Panc1 (cell line): ENCODE results near the gene CFC1B. TPM values are rescaled to one million over a fixed set of nuclear protein-coding genes. Genes with fewer than 3 reads are reported as not detected.
"Not testable (repeated sequence)": the region's sequence is repeated elsewhere in the genome, so short reads cannot be mapped to it uniquely, and the experiment has no call there.

Source experiments
- ATAC-seq: fragments of 200-7000 bp; cut with Tn5 transposase; 2 replicates; pipeline ENCODE4 v1.9.1; 2020; ENCODE audit warnings: mild to moderate bottlenecking, moderate library complexity
- BruUV-seq: library from RNA; stranded (reverse); fragments of 400-500 nt; replicated peaks from 2 replicates; lab custom pipeline; 2021; lab: Mats Ljungman, UMichigan
- CTCF ChIA-PET: fragments of 300-600 bp; sonication (Branson Sonifier 250); formaldehyde crosslinking; loops from one replicate; lab custom pipeline; 2022; ENCODE audit warnings: antibody characterized with exemption; lab: Charles Lee
- POLR2A ChIA-PET: fragments of 300-600 bp; sonication (Branson Sonifier 250); formaldehyde crosslinking; loops from one replicate; lab custom pipeline; 2022; ENCODE audit warnings: antibody characterized with exemption; lab: Charles Lee
- DNase-seq: peaks from one replicate; pipeline ENCODE4 v3.0.0-alpha.2; 2010; ENCODE audit warnings: low read depth, low spot score
- H3K27ac ChIP-seq: 2 replicates; pipeline ENCODE4 v1.5.1; 2011; ENCODE audit warnings: mild to moderate bottlenecking, low read length, inconsistent platforms
- H3K27me3 ChIP-seq: fragments of 200-500 bp; sonication (Bioruptor generic); 2 replicates; pipeline ENCODE4 v1.6.0; 2014; ENCODE audit warnings: low read length, inconsistent platforms; ENCODE audit not compliant: control insufficient read depth, insufficient read depth
- H3K36me3 ChIP-seq: fragments of 200-500 bp; sonication (Bioruptor generic); 2 replicates; pipeline ENCODE4 v1.5.1; 2014; ENCODE audit warnings: inconsistent platforms, mild to moderate bottlenecking, low read length, moderate library complexity; ENCODE audit not compliant: control insufficient read depth, insufficient read depth
- H3K4me1 ChIP-seq: 2 replicates; pipeline ENCODE4 v1.5.1; 2011; ENCODE audit warnings: inconsistent platforms, mild to moderate bottlenecking, low read length, moderate library complexity; ENCODE audit not compliant: control insufficient read depth, insufficient read depth
- H3K4me3 ChIP-seq, 2 experiments: 2 replicates each; pipeline ENCODE4 v1.5.1; 2011 to 2012; ENCODE audit warnings: low read depth in 2 of 2, low read length in 2 of 2, mild to moderate bottlenecking in 2 of 2, inconsistent platforms in 1 of 2, moderate library complexity in 1 of 2
- H3K9me3 ChIP-seq: fragments of 200-500 bp; sonication (Bioruptor generic); 2 replicates; pipeline ENCODE4 v1.5.1; 2014; ENCODE audit warnings: low read depth, mild to moderate bottlenecking, inconsistent platforms, low read length, moderate library complexity; ENCODE audit not compliant: control insufficient read depth, insufficient read depth
- in situ Hi-C: cut with HindIII; loops from 2 replicates; pipeline ENCODE4 v1.10.0; 2016; ENCODE audit warnings: low sequenced_read_pairs, low pct_unique_long_range_greater_than_20kb
- intact Hi-C: fragments of 100-400 bp; cut with micrococcal nuclease; formaldehyde crosslinking; loops from one replicate; pipeline ENCODE4 v1.10.0; 2022; ENCODE audit not compliant: unreplicated experiment
- total RNA-seq: library from RNA; stranded (reverse); gene quantifications from one replicate; pipeline ENCODE4 v1.2.1, GENCODE V29; 2021; ENCODE audit not compliant: unreplicated experiment

CFC1B gene
- total RNA-seq, 1 experiment from 2014 or later = not detected

- H3K27ac ChIP-seq, H3K4me1 ChIP-seq, in situ Hi-C loops, DNase-seq, ATAC-seq, H3K36me3 ChIP-seq, H3K4me3 ChIP-seq, CTCF ChIA-PET, BruUV-seq, H3K9me3 ChIP-seq, intact Hi-C loops, POLR2A ChIA-PET, H3K27me3 ChIP-seq: not testable (repeated sequence)
These were observed 1.4 kb downstream of the CFC1B start for GRCh38 chr2:130522390-130522789.

- H3K27ac ChIP-seq, BruUV-seq, ATAC-seq, H3K27me3 ChIP-seq, H3K9me3 ChIP-seq, CTCF ChIA-PET, H3K36me3 ChIP-seq, H3K4me3 ChIP-seq, in situ Hi-C loops, POLR2A ChIA-PET, DNase-seq, intact Hi-C loops, H3K4me1 ChIP-seq: not testable (repeated sequence)
These were observed 6.4 kb downstream of the CFC1B start for GRCh38 chr2:130527365-130527967.

- POLR2A ChIA-PET, H3K9me3 ChIP-seq, H3K4me3 ChIP-seq, H3K36me3 ChIP-seq, DNase-seq, H3K27me3 ChIP-seq, H3K4me1 ChIP-seq, in situ Hi-C loops, ATAC-seq, CTCF ChIA-PET, intact Hi-C loops, H3K27ac ChIP-seq, BruUV-seq: not testable (repeated sequence)
These were observed 8.5 kb downstream of the CFC1B start for GRCh38 chr2:130529545-130529944.

- BruUV-seq, H3K27ac ChIP-seq, POLR2A ChIA-PET, H3K27me3 ChIP-seq, H3K4me3 ChIP-seq, H3K9me3 ChIP-seq, H3K36me3 ChIP-seq, in situ Hi-C loops, H3K4me1 ChIP-seq, intact Hi-C loops, DNase-seq, CTCF ChIA-PET: not testable (repeated sequence)
- ATAC-seq = peak; percentile 62; the same call in 1 of the 2 replicates
These were observed 9.2 kb downstream of the CFC1B start for GRCh38 chr2:130530212-130530611.

GRCh38 chr2:130531225-130531624, 10.2 kb downstream of the CFC1B start:
- H3K27me3 ChIP-seq, intact Hi-C loops, POLR2A ChIA-PET, H3K9me3 ChIP-seq, H3K4me1 ChIP-seq, in situ Hi-C loops, H3K27ac ChIP-seq, ATAC-seq, DNase-seq, H3K36me3 ChIP-seq, CTCF ChIA-PET, BruUV-seq, H3K4me3 ChIP-seq: not testable (repeated sequence)

GRCh38 chr2:130531672-130532071, 10.7 kb downstream of the CFC1B start:
- CTCF ChIA-PET, BruUV-seq: not testable (repeated sequence)

GRCh38 chr2:130536654-130537053, 15.6 kb downstream of the CFC1B start:
- POLR2A ChIA-PET, H3K36me3 ChIP-seq, DNase-seq, CTCF ChIA-PET, H3K4me1 ChIP-seq, H3K27me3 ChIP-seq, H3K4me3 ChIP-seq, BruUV-seq, H3K9me3 ChIP-seq, intact Hi-C loops, in situ Hi-C loops, H3K27ac ChIP-seq, ATAC-seq: not testable (repeated sequence)

More at GRCh38 chr2:130531672-130532071, 10.7 kb downstream of the CFC1B start:
- ATAC-seq, H3K27me3 ChIP-seq, intact Hi-C loops, H3K4me1 ChIP-seq, H3K4me3 ChIP-seq, H3K36me3 ChIP-seq, H3K9me3 ChIP-seq, DNase-seq, in situ Hi-C loops, POLR2A ChIA-PET, H3K27ac ChIP-seq: not testable (repeated sequence)
